HG03565 (cell line): Measurements from ENCODE around the gene PLCD3.
A peak's percentile ranks its signal among the peaks of the same experiment; 100 is the strongest.

Source experiments
- ATAC-seq: cut with Tn5 transposase; IDR thresholded peaks from one replicate; pipeline ENCODE4 v1.9.1; 2021; ENCODE audit warnings: mild to moderate bottlenecking, moderate library complexity; ENCODE audit not compliant: unreplicated experiment

Gene PLCD3, protein sequence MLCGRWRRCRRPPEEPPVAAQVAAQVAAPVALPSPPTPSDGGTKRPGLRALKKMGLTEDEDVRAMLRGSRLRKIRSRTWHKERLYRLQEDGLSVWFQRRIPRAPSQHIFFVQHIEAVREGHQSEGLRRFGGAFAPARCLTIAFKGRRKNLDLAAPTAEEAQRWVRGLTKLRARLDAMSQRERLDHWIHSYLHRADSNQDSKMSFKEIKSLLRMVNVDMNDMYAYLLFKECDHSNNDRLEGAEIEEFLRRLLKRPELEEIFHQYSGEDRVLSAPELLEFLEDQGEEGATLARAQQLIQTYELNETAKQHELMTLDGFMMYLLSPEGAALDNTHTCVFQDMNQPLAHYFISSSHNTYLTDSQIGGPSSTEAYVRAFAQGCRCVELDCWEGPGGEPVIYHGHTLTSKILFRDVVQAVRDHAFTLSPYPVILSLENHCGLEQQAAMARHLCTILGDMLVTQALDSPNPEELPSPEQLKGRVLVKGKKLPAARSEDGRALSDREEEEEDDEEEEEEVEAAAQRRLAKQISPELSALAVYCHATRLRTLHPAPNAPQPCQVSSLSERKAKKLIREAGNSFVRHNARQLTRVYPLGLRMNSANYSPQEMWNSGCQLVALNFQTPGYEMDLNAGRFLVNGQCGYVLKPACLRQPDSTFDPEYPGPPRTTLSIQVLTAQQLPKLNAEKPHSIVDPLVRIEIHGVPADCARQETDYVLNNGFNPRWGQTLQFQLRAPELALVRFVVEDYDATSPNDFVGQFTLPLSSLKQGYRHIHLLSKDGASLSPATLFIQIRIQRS

DNA sequence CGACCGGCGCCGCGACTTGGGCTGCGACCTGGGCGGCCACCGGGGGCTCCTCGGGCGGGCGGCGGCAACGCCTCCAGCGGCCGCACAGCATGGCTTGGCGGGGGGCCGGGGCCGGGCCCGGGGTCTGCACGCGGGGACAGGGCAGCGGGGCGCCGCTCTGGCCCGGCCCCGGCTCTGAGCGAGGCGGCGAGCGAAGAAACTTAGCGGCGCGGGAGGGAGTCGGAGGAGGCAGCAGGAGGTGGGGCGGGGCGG, at the start of gene PLCD3:
Gene PLCD3 (minus strand): TSS at position 196 of the 252 bp plus-strand sequence. CDS start 105 bp downstream, at position 91.
- ATAC-seq = no peak

GRCh38 chr17:45177563-45177962, 45.2 kb upstream of the PLCD3 start:
- no peak for ATAC-seq

GRCh38 chr17:45175759-45176115, 43.4 kb upstream of the PLCD3 start:
- no peak for ATAC-seq

GRCh38 chr17:45172541-45173286, 40.4 kb upstream of the PLCD3 start:
- ATAC-seq = no peak

DNA sequence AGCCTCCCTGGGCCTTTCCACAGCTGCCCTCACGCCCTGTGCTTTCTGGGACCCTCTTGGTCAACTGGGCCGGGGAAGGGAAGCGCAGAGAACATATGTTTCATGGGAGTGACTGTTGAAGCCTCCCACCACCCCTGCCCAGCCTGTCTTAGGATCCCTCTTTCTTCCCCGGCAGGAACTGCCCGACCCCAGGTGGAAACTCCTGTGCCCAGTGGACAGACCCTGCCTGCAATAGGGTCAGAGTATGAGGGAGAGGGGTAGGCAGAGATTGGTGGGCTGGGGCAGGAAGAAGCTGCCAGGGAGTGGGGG, 39.9 kb upstream of the PLCD3 start:
- no peak for ATAC-seq

DNA sequence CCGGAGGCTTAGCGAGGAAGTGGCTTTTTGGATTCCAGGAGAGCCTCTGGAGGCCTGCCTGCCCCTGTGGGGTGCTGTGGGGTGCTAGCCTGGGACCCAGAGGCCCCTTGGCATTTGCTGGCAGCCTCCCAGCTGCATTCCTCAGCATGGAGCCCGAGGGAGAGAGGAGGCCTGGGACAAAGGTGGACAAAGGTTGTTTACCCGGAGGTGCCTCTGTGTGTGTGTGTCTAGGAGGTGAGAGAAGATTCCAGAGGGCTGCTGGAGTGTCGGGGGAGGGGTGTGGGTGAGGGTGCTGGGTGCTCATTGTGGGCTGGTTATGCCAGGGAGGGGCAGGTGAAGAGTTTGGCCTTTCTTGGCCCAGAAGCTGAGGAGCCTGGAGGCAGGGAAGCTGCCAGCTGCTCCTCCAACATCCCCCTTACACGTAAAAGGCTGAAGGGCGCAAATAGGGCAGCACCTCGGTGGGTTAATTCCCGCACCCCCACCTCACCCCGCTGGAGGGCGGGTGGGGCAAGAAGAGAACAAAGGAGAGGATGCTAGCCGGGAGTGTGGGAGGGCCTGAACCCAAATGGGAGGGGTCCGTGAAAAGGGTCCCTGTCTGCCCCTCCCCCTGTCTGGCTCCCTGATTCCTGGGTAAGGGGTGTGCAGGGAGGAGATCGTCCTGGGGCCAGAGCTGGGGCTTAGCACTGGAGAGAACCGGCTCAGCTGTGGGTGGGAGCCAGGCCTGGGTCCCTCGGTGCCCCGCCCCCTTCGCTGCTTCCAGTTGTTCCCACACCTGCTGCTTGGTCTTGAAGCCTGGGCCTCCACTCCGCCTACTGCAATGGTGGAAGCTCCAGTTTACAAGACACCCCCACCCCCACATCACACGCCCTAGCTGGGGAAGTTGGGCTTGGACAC, 39.3 kb upstream of the PLCD3 start:
- no peak for ATAC-seq

DNA sequence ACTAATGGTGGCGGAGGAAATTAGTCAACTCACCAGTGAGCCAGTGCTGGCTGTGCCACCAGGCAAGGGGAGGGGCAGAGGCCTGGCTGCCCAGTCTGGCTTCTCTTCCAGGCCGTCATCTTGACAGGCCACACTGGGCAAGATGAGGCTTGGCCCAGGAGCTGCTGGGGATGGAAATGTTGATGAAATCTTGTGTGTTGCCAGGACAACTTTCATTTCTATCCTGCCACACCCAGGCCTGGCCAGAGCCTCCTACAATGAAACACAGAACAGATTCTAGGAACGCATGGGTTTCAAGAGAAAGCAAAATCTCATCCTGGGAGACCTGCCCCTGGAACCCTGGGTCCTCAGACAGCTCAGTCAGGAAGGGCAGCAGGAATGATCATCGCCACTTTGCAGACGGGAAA, 38.6 kb upstream of the PLCD3 start:
- ATAC-seq = no peak

DNA sequence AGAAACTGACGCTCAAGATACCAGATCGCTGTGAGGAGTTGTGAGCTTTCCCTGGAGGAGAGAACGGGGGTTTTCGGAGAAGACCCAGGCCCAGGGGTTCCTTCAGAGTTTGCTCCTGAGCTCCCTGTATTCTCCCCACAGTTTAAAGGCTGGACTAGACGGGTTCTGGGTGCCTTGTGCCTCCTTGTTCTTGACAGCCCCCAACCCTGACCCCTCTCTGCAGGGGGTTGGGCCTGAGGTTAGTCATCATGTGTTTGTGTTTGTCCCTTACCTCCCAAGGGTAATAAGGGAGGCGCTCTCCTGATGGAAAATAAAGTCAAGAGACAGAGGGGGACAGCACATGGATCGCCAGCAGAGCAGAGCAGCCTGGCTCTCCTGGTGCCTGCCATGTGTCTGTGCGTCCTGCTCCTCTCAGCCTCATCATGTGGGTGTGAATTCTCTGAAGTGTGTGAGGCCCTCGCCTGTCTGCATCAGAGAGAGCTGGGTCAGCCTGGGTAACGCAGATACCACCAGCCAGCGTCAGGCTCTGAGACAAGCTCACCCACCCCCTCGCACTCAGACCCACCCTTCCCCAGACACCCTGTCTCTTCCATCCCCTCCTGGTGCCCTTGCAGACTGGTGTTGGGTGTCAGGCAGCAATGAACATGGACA, 38.1 kb upstream of the PLCD3 start:
- no peak for ATAC-seq

GRCh38 chr17:45168991-45169752, 36.9 kb upstream of the PLCD3 start:
- ATAC-seq = no peak

DNA sequence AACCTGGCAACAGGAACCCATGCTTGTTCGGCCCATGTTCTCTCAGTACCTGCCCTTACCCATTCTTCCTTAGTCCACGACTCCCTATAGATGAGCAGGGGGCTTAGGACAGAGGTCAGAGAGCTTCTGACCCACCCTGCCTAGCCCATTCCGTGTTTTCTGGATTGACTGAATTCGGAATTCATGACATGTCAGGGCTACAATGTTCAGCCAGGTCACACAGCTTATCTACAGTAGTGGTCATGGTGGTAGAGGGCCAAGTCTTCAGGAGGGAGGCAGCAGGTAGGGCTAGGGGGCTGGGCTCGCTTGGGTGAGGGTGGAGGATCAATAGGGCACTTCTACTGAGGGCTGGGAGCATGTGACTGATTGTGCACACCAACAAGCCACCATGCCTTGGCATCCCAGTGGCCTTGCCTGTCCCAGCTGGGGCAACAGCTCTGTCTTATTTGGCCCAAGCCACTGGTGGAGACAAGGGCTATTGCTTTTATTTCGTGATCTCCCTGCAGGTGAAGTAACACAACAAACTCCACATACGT, 32.5 kb upstream of the PLCD3 start:
- ATAC-seq = no peak

- no peak for ATAC-seq
Measured at GRCh38 chr17:45162025-45162687, 29.8 kb upstream of the PLCD3 start.

DNA sequence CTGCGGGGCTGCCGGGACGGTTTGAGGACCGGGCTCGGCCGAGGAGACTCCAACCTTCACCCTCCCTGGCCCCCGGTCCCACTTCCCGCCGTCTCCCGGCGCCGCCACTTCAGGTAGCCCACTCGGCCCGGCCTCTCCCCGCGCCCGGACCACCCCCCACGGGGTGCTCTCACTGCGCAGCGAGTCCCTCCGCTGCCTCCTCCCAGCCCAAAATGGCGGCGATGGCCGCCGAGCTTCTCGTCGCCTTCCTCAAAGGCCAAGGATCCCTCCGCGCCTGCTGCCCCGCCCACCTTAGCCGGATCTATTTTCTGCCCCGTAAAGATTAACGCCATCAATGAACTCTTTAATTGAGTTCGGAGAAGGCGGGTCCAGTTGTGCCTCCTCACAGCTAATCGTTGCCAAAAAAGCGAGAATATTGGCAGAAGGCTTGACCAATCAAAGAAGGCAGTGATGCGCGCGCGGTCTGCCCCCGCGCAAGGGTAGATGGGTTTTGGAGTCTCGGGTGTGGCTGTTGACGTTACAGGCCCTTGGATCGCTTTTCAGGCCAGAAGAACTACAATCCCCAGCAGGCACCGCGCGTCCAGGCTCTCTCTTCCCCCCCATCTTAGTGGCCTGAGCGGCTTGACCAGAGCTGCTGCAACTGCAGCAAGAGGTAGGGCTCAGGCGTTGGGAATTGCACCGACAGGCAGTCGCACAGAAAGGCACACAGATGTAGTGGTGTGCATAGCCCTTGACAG, 29.1 kb upstream of the PLCD3 start, which contains the start of gene HEXIM2:
Gene HEXIM2 (plus strand): TSS at position 588 of the 737 bp plus-strand sequence. CDS start 919 bp downstream, outside the sequence.
- peak; percentile 81 for ATAC-seq

- peak; percentile 4 for ATAC-seq
Measured at GRCh38 chr17:45160447-45161287, 28.4 kb upstream of the PLCD3 start.

DNA sequence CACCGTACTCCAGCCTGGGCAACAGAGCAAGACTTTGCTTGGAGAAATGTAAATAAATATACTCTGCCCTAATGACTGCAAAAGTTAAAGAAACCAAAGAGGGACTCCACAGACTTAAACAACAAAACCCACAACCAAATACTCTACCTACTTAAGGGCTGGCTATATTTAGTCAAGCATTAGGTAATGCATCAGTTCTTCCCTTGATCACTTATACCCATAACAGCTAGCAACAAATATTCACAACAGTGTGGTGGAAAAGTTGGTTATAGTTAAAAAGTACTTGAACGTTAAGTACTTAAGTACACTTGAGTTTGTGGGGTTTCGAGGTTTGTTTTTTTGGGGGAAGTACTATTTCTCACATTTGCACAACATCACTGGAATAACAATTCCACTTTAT, 23.9 kb upstream of the PLCD3 start:
- ATAC-seq = no peak

DNA sequence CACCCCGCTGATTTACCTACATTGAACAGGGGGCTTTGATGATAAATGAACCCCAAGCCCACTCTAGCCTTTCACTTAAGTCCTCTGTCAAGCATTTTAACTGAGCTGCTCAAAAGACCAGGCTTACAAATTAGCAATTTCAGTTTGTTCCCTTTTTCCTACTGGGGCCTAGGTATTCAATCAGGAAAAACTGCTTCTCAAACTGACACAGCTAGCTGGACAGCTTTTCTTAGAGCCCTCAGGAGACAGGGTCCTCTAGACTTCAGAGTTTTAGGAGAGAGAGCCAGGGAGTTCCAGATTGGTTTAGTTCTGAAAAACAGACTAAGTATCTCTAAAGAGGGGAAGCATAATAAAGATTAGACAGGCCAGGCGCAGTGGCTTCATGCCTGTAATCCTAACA, 23.2 kb upstream of the PLCD3 start:
- ATAC-seq = no peak

- ATAC-seq = no peak
Measured at GRCh38 chr17:45155029-45155428, 22.7 kb upstream of the PLCD3 start.
